Inferior parietal cortex (tissue), 1 donor: ENCODE measurements around the gene C12orf76.
"Not testable (repeated sequence)": the region's sequence is repeated elsewhere in the genome, so short reads cannot be mapped to it uniquely, and the experiment has no call there.

Experiments
- DNase-seq: peaks from one replicate; pipeline ENCODE4 v3.0.0-alpha.2; 2016; ENCODE audit errors: extremely low spot score

The C12orf76 gene

DNA sequence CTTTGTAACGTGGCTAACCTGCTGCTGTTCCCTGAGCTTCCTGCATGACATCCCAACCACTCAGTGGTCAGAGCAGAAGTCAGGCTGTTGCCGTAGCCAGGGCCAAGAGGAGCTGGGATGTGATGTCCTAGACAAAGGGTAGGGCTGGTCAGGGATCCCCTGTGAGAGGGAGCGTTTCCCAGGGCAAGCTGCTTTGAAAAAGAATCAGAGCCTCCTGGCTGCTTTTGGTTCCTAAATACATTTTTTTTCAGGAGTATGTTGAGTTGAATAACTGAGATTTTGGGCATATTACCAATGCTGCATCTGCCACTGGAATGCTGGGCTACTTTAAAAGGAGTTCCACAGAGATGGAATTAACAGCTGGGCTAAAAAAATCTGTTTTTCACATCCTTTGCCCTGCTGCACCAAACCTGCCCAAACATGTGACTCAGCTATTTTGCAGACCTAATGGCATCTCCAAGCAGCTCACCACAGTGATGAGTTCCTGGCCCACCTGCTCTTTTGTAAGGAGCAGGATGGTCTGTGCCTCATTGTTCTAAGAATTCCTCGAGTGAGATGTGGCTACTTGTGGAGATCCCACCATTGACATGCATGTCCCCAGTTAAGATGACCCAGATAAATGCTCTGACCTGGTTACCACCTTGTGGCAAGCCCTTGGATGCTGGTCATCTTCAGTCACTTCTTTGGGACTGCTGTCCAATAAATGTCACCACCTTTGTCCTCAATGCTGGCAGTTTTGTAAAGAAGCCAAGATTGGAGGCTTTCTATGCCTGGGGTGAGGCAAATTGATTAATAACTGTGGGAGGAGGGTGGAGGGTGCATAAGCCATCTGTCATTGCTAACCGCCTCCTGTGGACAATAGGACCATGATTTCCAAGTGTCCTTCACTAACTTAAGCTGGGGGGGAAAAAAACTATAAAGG lies 25.0 kb downstream of the C12orf76 start:
- DNase-seq: no peak

DNA sequence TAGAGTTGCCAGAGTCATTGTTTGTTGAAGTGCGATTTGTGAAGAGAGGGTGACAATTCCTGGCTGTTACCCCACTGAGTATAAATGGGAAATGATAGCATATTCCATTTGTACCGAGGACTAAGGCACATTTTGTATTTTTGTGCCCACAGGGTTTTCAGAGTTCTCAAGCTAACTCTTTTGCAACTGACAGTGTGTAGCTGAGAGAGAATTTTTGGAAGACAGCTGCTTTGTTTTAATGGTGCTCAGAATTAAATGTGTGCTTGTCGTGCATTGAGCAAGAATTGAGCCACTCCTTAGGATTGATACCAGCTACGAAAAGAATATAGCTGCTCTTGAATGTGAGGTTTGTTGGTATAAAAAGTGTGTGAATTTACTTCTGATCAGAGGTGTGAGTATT lies 27.4 kb downstream of the C12orf76 start:
- peak; percentile 47 for DNase-seq

DNA sequence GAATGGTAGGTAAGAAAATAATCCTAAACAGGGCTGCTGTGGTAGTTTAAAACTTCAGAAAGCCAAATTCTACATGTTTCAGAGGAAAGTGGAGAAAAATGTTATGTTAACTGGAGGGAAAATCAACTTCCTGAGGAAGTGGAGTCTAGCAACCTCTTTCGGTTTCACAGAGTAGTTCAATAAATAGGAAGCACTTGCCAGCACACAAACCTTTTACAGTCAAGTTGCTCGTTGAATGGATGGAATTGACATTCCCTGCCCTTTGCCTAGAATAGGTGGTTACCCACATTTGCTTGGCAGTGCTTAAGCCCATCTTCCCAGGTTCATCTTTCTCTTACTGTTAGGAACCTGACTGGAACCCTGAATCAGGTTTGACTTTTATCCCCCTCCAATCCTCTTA lies 33.2 kb downstream of the C12orf76 start:
- no peak for DNase-seq

DNA sequence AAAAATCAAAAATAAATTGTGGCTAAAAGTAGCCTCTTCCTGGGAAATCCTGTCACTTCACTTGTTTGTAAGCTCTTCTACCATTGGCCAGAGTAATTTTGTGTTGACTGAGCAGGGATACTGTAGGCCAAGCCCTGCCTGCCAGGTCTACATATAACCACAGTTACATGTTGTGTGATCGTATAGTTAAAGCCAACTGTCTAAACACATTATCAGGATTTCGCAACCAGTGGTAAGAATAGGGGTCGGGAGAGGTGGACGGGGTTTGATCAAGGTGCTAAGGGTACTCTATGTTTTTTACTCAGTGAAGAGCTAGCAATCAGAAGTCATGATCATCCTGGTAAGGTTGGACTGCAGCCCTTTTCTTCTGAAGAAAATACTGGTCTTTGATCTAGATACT lies 35.7 kb downstream of the C12orf76 start:
- no peak for DNase-seq

DNA sequence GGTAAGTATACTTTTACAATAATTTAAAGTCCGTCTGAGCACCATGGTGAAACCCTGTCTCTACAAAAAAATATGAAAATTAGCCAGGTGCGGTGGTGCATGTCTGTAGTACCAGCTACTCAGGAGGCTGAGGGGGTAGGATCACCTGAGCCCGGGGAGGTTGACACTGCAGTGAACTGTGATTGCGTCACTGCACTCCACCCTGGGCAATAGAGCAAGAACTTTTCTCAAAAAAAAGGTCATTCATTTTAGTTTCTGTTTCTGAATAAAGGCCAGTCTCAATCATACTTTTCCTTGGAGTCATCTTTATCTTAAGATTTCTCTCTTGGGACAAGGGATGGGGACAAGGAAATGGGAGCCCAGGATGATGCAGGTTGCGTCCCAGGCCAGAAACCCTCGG lies 36.2 kb downstream of the C12orf76 start:
- DNase-seq: no peak

DNA sequence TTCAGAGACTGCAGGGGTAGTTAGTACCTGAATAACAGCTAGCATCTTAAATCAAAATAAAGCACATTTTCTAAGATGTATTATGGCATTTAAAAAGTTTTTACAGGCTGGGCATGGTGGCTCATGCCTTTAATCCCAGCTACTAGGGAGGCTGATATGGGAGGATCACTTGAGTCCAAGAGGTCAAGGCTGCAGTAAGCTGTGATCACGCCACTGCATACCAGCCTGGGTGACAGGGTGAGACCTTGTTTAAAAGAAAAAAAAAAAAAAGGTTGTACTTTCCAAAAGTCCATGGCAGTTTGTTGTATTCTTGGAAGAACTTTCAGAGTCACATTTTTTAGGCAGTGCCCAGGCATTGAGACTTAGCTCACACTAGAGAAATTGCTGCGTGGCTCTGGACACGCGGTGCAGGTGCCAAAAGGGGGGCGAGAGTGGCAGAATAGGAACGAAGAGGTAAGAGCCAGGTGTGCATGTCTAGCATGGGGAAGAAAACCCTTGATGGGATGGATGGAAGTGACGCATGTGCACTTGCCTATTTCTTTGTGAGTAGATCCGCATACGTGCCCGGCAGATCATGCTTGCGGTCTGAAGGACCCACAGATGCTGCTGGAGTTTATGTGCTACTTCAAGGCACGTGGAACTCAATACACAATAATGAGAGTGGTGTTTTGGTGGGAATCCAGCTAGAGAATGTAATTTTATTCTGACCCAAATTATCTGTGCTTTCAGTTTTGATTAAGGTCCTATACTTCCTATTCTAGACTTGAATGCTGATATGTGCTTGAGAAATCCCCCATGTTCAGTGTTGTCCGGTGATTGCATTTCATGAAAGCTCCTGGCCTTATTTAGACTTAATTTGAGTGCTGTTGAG lies 37.2 kb downstream of the C12orf76 start:
- DNase-seq: no peak

DNA sequence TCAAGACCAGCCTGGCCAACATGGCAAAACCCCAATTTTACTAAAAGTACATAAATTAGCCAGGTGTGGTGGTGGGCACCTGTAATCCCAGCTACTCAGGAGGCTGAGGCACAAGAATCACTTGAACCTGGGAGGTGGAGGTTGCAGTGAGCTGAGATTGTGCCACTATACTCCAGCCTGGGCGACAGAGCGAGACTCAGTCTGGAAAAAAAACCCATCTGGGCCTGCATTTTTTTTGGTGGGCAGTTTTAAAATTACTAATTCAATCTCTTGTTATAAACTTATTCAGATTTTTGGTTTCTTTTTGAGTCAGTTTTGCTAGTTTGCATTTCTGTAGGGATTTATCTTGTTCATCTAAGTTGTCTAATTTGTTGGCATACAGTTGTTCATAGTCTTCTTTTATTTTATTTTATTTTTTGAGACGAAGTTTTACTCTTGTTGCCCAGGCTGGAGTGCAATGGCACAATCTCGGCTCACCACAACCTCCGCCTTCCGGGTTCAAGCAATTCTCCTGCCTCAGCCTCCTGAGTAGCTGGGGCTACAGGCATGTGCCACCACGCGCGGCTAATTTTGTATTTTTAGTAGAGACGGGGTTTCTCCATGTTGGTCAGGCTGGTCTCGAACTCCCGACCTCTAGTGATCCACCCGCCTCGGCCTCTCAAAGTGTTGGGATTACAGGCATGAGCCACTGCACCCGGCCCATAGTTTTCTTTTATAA lies 39.5 kb downstream of the C12orf76 start:
- DNase-seq: not testable (repeated sequence)

DNA sequence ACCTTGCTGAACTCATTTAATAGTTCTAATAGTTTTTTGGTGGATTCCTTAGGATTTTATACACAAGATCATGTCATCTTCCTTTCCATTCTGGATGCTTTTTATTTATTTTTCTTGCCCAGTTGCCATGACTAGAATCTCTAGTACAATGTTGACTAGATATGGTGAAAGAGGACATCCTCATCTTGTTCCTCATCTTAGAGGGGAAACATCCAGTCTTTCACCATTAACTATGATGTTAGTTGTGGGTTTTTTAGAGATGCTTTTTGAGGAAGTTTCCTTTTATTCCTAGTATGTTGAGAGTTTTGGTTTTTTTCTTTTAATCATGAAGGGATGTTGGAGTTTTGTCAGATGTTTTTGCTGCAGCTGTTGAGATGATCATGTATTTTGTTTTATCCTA lies 40.4 kb downstream of the C12orf76 start:
- no peak for DNase-seq

DNA sequence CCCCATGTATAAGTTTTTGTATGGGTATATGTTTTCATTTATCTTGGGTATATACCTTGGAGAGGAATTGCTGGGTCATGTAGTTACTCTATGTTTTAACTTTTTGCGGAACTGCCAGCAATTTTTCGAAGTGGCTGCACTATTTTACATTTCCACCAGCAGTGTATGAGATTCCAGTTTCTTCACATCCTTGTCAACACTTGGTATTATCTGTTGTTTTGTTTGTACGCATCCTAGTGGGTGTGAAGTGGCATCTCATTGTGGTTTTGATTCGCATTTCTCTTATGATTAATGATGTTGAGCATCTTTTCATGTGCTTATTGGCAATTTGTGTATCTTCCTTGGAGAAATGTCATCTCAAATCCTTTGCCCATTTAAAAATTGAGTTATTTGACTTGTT lies 42.2 kb downstream of the C12orf76 start:
- no peak for DNase-seq

DNA sequence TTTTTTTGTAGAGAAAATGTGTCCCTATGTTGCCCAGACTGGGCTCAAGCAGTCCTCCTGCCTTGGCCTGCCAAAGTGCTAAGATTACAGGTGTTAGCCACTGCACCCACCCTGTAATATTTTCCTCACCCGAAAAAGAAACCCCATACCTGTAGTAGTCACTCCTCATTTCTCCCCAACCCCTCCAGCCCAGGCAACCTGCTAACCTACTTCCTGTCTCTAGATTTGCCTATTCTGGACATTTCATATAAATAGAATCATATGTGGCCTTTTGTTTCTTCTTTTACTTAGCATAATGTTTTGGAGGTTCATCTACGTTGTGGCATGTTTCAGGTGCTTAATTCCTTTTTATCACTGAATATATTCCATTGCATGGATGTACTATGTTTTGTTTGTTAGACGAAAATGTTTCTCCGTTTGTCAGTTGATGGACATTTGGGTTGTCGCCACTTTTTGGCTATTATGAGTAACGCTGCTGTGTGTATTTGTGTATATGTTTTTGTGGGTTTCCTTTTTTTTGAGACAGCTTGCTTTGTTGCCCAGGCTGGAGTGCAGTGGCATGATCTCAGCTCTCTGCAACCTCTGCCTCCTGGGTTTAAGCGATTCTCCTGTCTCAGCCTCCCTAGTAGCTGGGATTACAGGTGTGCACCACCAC lies 42.9 kb downstream of the C12orf76 start:
- DNase-seq: no peak

DNA sequence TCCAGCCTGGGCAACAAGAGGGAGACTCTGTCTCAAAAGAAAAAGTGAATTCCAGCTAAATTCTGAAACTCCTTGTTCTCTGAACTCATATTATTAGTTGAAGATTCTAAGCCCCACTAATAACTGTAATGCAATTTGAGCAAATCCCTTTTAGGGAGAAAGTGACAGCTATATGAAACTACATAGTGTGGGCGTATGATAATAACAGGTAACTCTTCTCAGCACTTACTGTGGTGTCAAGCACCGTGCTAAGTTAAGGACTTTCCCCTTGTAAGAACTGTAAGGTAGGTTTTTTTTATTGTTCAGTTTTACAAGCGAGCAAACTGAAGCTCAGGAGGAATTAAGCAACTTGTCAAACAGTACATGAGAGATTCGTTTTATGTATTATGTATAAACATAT lies 43.7 kb downstream of the C12orf76 start:
- DNase-seq: no peak

DNA sequence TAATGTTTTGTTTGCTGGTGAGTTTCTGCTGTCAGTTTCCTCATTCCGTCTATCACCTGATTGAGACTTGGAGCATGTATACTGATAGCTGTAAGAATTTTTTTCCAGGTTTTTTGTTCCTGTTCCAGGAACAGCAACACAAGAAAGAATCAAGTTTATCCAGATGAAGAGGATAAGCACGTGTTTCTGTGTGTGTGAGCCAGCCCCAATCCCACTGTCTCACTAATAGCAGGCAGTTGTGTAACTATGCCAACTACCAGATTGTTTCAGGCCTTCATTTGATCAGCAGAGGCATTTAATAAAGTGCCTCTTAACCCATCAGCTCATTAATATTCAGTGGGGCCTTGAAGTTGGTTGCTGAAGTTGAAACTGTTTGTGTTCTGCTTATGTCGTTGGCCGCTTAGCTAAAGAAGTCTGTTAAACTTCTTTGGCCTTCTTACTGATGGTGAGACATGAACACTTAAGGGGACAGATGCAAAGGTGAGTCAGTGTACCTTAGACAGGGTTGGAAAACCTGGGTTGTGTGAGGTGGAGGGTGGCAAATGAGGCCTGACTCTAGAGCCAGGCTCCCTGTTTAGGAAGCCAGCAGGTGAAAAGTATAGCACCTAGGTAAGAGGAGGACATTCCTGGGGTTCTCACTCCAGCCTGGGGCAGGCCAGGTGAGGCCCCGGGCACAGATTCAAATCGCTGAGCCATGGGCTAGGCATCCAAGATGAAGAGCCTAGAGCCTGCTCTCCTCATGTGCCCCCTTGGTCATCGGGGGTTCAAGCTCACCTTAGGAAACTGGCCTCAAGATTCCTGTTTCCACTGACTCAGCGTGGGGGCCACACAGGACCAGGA lies 45.4 kb downstream of the C12orf76 start:
- DNase-seq: no peak

DNA sequence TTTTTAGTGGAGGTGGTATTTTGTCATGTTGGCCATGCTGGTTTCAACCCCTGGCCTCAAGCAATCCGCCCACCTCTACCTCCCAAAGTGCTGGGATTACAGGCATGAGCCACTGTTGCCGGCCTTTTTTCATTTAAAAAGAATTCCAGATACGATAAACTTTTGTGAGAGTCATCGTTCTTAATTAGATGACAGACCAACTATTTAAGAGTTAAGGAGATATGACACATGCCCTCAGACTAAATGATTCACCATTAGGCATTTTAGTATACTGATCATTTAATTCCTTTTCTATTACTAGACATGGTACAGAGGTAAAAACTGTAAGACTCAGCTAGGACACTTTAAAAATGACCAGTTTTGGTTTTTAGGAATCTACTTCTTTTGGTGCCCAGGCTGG lies 46.7 kb downstream of the C12orf76 start:
- DNase-seq: no peak

DNA sequence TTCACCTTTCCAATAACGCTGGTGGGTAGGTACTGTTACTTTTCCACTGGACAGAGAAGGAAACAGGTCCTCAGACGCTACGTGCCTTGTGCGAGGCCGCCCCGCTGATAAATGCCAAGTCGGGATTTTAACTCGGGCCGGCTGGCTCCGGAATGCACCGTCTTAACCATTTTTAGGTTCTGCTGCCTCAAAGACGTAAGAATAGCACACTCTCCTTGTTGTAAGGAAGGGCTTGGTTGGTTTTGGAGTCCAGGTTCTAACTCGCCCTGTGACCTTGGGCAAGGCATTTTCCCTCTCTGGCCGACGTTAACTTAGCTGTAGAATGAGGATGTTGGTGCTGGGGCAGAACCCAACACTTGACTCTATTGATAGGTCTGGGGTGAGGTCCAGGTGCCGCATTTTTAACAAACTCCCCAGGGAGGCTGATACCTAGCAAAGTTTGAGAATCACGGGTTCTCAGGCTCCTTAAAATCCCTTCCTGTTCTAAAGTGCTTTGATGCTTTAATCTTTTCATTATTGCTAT lies 48.3 kb downstream of the C12orf76 start:
- peak; percentile 25 for DNase-seq

DNA sequence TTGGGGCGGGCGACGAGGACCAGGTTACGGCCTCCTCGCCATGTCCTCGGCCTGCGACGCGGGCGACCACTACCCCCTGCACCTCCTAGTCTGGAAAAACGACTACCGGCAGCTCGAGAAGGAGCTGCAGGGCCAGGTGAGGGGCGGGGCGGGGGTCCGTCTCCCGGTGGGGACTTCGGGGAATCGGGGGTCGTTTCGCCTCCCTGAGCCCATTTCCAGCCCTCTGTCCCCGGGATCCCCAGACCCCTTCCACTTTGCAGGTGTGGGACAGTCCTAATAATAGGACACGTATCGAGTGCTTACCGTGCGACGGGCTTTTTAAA lies 48.7 kb downstream of the C12orf76 start:
- DNase-seq: no peak

DNA sequence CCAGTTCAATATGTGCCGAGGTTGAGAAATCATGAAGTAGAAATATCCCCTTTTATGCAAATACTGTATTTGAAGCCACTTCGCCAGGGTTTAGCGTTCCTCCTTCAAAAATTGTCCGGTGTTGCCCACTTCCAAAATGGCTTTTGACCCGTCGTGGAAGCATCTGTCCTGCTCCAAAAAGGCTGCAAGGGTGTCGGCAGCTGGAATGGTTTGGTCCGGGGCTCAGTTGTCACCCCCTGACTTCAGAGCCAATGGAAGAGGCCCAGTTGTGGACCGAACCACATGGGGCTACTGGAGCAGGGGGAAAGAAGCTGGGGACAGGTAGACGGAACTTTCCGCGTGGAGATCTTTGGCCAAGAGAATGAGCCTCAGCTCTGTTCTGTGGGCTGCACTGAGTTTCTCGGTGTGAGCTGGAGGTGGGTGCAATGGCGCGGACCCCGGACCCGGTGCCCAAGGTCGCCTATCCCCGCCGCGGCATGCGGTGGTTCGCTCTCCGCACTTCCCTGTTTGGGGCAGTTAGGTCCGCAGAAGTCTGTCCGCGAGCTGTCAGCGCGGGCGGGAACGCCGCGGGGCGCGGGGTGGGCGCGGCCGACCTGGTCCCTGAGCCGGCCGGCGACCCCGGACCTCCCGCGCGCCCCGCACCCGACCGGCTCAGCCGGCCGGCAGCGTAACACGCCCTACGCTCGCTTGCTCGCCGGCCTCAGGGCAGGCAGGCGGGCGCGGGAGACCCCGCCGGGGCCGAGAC lies 49.2 kb downstream of the C12orf76 start, which contains the start of gene ANKRD13A:
TSS of gene ANKRD13A (plus strand) at position 527 of the 745 bp plus-strand sequence. CDS start 259 bp downstream, outside the sequence.
- DNase-seq: peak; percentile 94

DNA sequence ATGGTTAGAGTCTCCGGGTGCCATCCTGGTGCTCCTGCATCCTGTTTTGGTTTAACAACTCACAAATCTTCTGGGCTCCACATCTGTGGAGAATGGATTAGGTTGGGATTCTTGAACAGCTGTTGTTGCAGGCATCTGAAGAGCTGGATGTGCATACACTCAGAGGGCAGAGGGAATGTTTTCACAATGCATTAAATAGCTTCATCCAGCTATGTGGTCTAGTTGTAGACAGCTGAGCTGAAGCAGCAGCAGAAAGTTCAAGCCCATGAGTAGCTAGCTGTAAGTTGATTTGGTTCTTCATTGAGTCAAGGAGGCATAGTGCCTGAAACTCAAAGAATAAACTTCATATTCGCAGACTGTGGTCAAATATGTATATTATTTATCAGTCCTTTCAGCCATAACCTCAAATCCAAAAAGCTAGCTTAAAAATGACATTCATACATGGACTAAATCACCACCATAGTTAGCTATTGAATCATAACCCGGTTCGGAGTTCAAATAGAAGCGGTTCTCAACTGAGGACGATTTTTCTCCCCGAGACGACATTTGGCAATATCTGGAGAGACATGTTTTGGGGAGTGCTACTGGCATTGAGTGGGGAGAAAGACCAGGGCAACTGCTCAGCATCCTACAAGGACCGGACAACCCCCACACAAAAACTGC lies 50.0 kb downstream of the C12orf76 start:
- DNase-seq: no peak

DNA sequence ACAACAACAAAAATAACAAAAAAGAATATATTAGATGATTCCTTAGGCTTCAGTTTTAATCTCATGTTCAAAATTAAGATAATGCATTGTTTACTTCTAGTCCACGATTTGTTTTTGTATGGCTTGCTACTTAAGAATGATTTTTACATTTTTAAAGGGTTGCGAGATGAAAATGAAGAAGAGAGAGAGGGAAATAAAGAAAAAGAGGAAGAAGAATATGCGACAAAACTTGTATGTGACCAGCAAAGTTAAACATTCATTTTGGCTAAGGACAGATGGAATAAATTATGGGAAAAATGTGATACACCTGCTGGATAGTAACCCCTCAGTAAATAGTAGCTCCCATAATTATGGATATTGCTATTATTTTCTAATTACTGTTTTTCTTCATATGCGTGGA lies 50.9 kb downstream of the C12orf76 start:
- no peak for DNase-seq

DNA sequence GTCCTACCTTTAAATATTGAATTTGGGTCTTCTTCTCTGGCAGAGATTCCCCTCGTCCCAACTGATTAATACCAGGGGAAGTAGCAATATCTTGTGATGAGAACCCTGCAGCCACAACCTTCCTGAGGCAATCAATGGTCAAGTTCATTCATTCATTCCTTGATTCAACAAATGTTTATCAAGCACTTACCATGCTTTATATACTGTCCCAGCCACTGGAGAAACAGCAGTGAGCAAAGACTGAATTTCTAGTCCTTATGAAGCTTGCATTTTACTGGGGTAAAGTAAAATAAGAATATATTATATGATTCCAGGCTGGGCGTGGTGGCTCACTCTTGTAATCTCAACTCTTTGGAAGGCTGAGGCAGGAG lies 51.9 kb downstream of the C12orf76 start:
- DNase-seq: no peak
